Epithelial cell of proximal tubule (primary cell): ENCODE data around the gene EEA1. TPM values are rescaled to one million over a fixed set of nuclear protein-coding genes. Genes with fewer than 3 reads are reported as not detected.
"Not testable (repeated sequence)": the region's sequence is repeated elsewhere in the genome, so short reads cannot be mapped to it uniquely, and the experiment has no call there.

Experiments used
- DNase-seq: peaks from one replicate; pipeline ENCODE4 v3.0.0-alpha.2; 2011; ENCODE audit warnings: low read depth
- H3K4me3 ChIP-seq: 2 replicates; pipeline ENCODE4 v1.5.1; 2011; ENCODE audit warnings: low read depth, mild to moderate bottlenecking, low read length
- total RNA-seq: library from RNA; depleted of rRNA; stranded (reverse); fragments of >200 nt; gene quantifications from 2 replicates; pipeline ENCODE4 v1.2.3, GENCODE V29; 2015
- TF ChIP-seq, protein P1 (sequence below): conservative IDR thresholded peaks from 2 replicates; pipeline ENCODE4 v1.5.1; 2012; ENCODE audit warnings: low read depth, mild to moderate bottlenecking, low read length

Gene EEA1
- total RNA-seq, 1 donor from 2014 or later, result 6.6 TPM

DNA sequence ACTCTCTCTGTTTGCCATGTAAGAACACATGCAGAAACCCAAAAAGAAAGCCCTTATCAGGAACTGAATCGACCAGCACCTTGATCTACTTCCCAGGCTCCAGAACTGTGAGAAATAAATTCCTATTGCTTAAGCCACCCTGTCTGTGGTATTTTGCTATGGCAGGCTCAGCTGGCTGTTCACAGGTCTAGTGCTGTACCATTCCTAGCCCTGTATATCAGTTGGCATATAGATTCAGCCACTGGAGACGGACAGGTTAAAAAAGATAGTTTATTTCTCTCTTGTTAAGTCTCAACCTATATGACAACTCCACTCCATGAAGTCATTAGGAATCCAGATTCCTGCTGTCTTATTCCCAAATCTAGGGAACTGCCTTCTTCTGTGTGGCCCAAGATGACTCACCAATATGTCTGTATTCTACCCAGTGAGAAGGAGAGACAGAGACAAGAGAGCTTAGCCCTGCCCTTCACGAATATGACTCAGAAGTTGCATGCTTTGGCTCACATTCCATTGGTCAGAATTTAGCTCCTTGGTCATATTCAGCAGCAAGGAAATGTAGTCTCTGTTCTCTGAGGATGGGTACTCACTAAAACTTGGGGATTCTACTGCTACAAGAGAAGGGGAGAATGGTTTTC, 169.3 kb downstream of the EEA1 start:
- TF ChIP-seq, protein P1, sequence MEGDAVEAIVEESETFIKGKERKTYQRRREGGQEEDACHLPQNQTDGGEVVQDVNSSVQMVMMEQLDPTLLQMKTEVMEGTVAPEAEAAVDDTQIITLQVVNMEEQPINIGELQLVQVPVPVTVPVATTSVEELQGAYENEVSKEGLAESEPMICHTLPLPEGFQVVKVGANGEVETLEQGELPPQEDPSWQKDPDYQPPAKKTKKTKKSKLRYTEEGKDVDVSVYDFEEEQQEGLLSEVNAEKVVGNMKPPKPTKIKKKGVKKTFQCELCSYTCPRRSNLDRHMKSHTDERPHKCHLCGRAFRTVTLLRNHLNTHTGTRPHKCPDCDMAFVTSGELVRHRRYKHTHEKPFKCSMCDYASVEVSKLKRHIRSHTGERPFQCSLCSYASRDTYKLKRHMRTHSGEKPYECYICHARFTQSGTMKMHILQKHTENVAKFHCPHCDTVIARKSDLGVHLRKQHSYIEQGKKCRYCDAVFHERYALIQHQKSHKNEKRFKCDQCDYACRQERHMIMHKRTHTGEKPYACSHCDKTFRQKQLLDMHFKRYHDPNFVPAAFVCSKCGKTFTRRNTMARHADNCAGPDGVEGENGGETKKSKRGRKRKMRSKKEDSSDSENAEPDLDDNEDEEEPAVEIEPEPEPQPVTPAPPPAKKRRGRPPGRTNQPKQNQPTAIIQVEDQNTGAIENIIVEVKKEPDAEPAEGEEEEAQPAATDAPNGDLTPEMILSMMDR, result no peak
- no peak overlapping the region for H3K4me3 ChIP-seq
- DNase-seq, result peak; percentile 52

DNA sequence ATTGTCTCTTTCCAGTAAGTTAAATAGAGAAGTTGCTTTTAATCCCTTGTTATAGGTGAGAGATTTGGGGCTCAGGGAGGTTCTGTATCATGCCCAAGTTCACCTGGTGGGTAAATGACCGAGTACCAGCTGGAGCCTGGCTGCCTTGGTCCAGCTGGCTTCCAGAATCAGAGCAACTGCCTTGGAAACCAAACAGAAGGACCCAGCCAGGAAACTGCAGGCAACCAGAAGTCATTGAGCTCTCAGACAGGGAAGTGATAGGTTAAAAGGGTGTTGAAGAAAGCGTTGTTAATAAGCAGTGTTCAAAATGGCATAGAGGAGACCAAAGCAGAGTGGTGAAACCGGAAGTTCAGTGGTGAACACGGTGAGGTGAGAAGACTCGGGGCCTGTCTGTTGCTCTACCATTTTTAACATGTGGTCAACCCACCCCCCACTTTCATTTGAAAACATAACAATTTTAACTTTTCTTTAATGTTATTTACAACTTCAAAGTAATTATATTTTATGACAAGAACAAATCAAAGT, 171.4 kb downstream of the EEA1 start:
- DNase-seq, result no peak

DNA sequence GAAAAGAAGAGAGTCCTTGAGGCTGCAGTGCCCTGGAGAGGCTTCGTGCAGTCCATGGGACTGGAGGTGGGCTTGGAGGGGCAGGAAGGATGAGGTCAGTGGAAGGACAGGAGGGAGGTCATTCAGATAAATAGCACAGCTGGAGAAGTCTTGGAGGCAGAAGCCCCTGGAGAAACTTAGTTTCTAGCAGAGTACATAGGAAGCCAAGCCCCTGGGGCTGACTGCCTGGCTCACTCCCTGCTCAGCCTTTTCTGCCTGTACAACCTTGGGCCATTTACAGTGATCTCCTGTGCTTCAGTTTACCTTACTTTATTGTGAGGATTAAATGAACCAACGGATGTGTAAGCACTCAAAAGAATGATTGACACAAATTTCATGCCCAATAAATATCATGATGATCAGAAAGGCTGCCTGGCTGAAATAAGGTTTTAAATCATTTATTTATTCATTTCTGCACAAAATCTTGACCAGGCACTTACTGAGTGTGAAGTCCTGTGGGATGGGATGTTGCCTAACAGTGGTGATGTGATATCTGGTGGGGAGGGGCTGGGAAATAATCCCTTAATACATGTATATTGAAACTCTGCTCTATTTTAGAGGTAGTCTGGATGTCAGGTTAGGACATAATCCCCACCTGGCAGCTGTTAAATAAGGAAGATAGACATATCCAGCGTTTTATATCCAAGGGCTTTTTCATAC, 172.0 kb downstream of the EEA1 start:
- no peak for DNase-seq
- no peak overlapping the region for H3K4me3 ChIP-seq
- TF ChIP-seq, protein P1, result no peak

More for the DNA sequence above, 171.4 kb downstream of the EEA1 start:
- TF ChIP-seq, protein P1, result no peak
- H3K4me3 ChIP-seq, result no peak overlapping the region

DNA sequence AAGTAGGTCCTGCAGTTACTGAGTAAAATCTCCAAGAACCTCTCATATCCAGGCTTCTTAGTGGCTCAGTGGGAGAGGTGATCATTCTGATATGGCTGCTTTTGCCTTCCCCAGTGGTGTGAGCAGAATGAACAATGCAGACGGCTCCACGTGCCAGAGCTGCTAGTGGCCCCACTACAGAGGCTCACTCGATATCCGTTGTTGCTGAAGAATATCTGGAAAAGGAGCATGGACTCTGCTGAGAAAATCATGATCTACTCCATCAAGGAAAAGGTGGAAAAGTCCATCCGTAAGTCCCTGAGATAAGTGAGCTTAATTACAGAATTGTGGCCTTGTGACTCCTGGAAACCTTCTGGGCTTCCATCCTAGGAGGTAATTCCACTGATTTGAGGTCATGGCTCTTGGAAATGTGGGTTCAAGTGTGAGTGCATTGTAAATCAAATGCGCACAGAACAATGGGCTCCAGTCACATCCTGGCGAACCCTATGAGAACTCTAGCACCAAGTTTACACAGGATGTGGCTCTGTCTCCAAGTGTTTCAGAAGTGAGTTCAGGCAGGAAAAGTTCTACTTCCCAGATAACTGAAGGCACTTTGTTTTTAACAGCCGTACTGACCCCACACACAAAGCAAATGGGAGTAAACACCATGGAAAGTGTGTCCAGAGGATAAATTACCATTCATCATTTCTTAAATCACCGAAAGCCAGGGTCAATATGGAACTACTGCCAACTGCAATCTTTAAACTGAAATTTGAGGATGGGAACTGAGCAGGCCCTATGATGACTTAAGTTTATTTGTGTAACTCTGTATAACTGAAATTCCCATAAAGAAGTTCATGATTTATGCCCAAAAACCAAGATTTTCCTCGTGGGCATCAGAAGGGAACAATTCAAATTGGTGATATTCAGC, 174.9 kb downstream of the EEA1 start:
- H3K4me3 ChIP-seq, result no peak overlapping the region
- TF ChIP-seq, protein P1, result no peak
- DNase-seq, result no peak

GRCh38 chr12:92749691-92750090, 179.4 kb downstream of the EEA1 start:
- not testable (repeated sequence) for H3K4me3 ChIP-seq, DNase-seq

DNA sequence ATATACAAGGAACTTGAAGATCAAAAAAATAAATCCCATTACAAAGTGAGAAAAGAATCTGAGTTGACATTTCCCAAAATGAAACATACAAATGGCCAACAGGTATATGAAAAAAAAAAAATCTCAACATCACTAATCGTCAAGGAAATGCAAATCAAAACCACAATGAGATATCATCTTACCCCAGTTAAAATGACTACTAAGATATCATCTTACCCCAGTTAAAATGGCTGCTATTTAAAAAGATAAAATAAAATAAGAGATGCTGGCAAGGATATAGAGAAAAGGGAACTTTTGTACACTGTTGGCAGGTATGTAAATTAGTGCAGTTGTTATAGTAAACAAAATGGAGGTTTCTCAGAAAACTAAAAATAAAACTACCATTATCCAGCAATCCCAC, 181.9 kb downstream of the EEA1 start:
- TF ChIP-seq, protein P1, result no peak
- no peak for DNase-seq
- no peak overlapping the region for H3K4me3 ChIP-seq

DNA sequence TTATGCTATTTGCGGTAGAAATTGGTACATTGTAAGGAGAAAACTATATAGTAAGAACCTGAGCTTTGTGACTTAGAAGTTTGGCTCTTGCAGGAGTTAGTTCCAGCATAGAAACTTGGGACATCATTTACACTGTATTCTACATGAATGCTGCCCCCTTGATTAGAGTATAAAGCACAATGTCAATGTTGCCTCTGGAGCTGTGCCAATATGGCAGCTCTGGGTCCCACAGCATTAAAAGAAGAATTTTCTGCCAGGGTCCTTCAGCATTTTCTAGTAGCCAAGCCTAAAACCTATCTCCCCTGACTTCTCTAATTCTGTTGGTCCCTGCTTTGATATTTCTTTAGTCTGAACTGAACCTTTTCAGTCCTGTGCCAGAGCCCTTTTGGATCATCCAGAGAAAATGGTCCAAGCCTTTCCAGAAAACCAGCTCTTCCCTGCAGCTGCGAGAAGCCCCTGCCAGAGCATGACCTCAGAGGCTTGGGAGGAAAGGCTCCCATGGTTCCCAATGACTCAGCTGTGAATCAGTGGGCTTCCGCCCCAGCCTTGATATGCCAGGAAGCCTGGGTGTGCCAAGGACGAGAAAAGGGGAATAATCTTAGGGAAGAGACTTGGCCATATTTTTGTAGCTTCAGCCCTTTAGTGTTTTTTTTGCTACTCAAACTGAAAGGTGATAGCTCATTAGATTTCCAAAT, 183.1 kb downstream of the EEA1 start:
- TF ChIP-seq, protein P1, result no peak
- no peak overlapping the region for H3K4me3 ChIP-seq
- peak; percentile 61 for DNase-seq
